GM12878 (cell line): ENCODE measurements around the gene PPL. TPM values are rescaled to one million over a fixed set of nuclear protein-coding genes. Genes with fewer than 3 reads are reported as not detected.

Experiments
- ATAC-seq: fragments of 200-7000 bp; cut with Tn5 transposase; 3 replicates; pipeline ENCODE4 v1.9.1; 2020; ENCODE audit warnings: mild to moderate bottlenecking, moderate library complexity
- BruUV-seq: library from RNA; stranded (reverse); fragments of 400-500 nt; replicated peaks from 2 replicates; lab custom pipeline; 2021; lab: Mats Ljungman, UMichigan
- CTCF ChIA-PET: fragments of 300-600 bp; sonication (Branson Sonifier 250); formaldehyde crosslinking; extraction: SDS; loops from one replicate; lab custom pipeline; 2021; ENCODE audit warnings: inconsistent platforms; lab: Yijun Ruan, JAX
- POLR2A ChIA-PET: fragments of 350-600 bp; formaldehyde crosslinking; extraction: SDS; loops from one replicate; lab custom pipeline; 2021; ENCODE audit warnings: inconsistent platforms; lab: Charles Lee
- RAD21 ChIA-PET: fragments of 300-600 bp; sonication (Branson Sonifier 250); formaldehyde crosslinking; loops from one replicate; lab custom pipeline; 2023; ENCODE audit warnings: antibody characterized with exemption; ENCODE audit not compliant: unreplicated experiment; lab: Charles Lee
- SMC1A ChIA-PET: fragments of 300-600 bp; sonication (Branson Sonifier 250); formaldehyde crosslinking; loops from one replicate; lab custom pipeline; 2023; ENCODE audit not compliant: unreplicated experiment, uncharacterized antibody; lab: Charles Lee
- DNase-seq: peaks from one replicate; pipeline ENCODE4 v3.0.0-alpha.2; 2011; ENCODE audit warnings: low read depth, low spot score
- FAIRE-seq: peaks from 3 replicates; lab custom pipeline; 2011; peaks lifted over from hg19 to GRCh38; lab: Jason Lieb, UNC
- H2AFZ ChIP-seq: 2 replicates; pipeline ENCODE4 v1.6.0; 2011; ENCODE audit warnings: low read depth, low read length, control low read depth; ENCODE audit not compliant: control insufficient read depth
- H3K27ac ChIP-seq: 2 replicates; pipeline ENCODE4 v1.5.1; 2011; ENCODE audit warnings: control low read depth; ENCODE audit not compliant: control insufficient read depth, insufficient read depth
- H3K27me3 ChIP-seq, 2 experiments: replicated peaks in 1 of 2; 2 replicates each; pipeline versions ENCODE4 v1.6.0 to v1.6.1; 2011; ENCODE audit warnings: low read length in 1 of 2; ENCODE audit not compliant: control insufficient read depth in 2 of 2, insufficient read depth in 2 of 2
- H3K36me3 ChIP-seq, 2 experiments: 2 replicates each; pipeline ENCODE4 v1.5.1; 2011; ENCODE audit warnings: low read length in 1 of 2; ENCODE audit not compliant: control insufficient read depth in 2 of 2, insufficient read depth in 2 of 2
- H3K4me1 ChIP-seq: 2 replicates; pipeline ENCODE4 v1.6.1; 2011; ENCODE audit warnings: mild to moderate bottlenecking, low read length, moderate library complexity, mixed read lengths; ENCODE audit not compliant: control insufficient read depth, insufficient read depth
- H3K4me2 ChIP-seq: 2 replicates; pipeline ENCODE4 v1.6.0; 2011; ENCODE audit warnings: control low read depth; ENCODE audit not compliant: control insufficient read depth, insufficient read depth
- H3K4me3 ChIP-seq: fragments of 200-600 bp; sonication (generic); 2 replicates; pipeline ENCODE4 v1.5.1; 2016
- H3K79me2 ChIP-seq: 2 replicates; pipeline ENCODE4 v1.6.0; 2011; ENCODE audit warnings: low read length; ENCODE audit not compliant: control insufficient read depth, insufficient read depth
- H3K9ac ChIP-seq: 2 replicates; pipeline ENCODE4 v1.8.0; 2011; ENCODE audit warnings: low read length, control low read depth, mixed read lengths; ENCODE audit not compliant: control insufficient read depth, insufficient read depth
- H3K9me3 ChIP-seq: replicated peaks from 3 replicates; pipeline ENCODE4 v1.5.1; 2011; ENCODE audit warnings: mild to moderate bottlenecking, low read length; ENCODE audit not compliant: control insufficient read depth, insufficient read depth
- H4K20me1 ChIP-seq: 2 replicates; pipeline ENCODE4 v1.6.0; 2011; ENCODE audit not compliant: control insufficient read depth, insufficient read depth
- ASH2L ChIP-seq: fragments of 300-600, 200-600 bp; sonication (generic); IDR thresholded peaks from 2 replicates; pipeline ENCODE4 v1.6.1; 2017; ENCODE audit warnings: low read depth, mild to moderate bottlenecking, borderline replicate concordance
- ATF7 ChIP-seq: fragments of 450-650 bp; IDR thresholded peaks from 2 replicates; pipeline ENCODE4 v1.6.1; 2016; ENCODE audit warnings: low read depth, mild to moderate bottlenecking
- EED ChIP-seq: sonication (generic); IDR thresholded peaks from 2 replicates; pipeline ENCODE4 v1.6.1; 2016; ENCODE audit warnings: antibody characterized with exemption, low read depth
- ETV6 ChIP-seq, 2 experiments: fragments of 450-650 bp in 1 of 2; IDR thresholded peaks in 1 of 2; conservative IDR thresholded peaks in 1 of 2; 2 replicates each; pipeline ENCODE4 v1.6.1; 2014; ENCODE audit warnings: antibody characterized with exemption in 1 of 2, borderline replicate concordance in 1 of 2, low read depth in 1 of 2, mild to moderate bottlenecking in 1 of 2, moderate library complexity in 1 of 2
- HDAC6 ChIP-seq: fragments of 200-600 bp; sonication (generic); IDR thresholded peaks from one replicate; pipeline ENCODE4 v1.8.0; 2017; ENCODE audit warnings: antibody characterized with exemption; ENCODE audit not compliant: unreplicated experiment
- MYC ChIP-seq: IDR thresholded peaks from 2 replicates; pipeline ENCODE4 v1.6.1; 2011; ENCODE audit warnings: mild to moderate bottlenecking, low read length, moderate library complexity, inconsistent platforms; ENCODE audit not compliant: insufficient read depth, insufficient replicate concordance, insufficient read length, severe bottlenecking
- PAX8 ChIP-seq: fragments of 450-650 bp; IDR thresholded peaks from 2 replicates; pipeline ENCODE4 v1.6.1; 2017; ENCODE audit warnings: mild to moderate bottlenecking, moderate library complexity
- TARDBP ChIP-seq: IDR thresholded peaks from 2 replicates; pipeline ENCODE4 v1.6.1; 2016; ENCODE audit warnings: borderline replicate concordance
- ZBED1 ChIP-seq: IDR thresholded peaks from 2 replicates; pipeline ENCODE4 v1.6.1; 2016; ENCODE audit warnings: borderline replicate concordance
- ZBTB4 ChIP-seq: fragments of 450-650 bp; formaldehyde crosslinking; IDR thresholded peaks from 2 replicates; pipeline ENCODE4 v1.4.0; 2022; ENCODE audit warnings: mild to moderate bottlenecking, moderate library complexity
- ZZZ3 ChIP-seq: IDR thresholded peaks from 2 replicates; pipeline ENCODE4 v1.6.1; 2011; ENCODE audit warnings: low read depth; ENCODE audit not compliant: control insufficient read depth, insufficient read length
- WGBS: methylation state at CpG from one replicate; pipeline ENCODE4 v1.1.6; 2016; ENCODE audit warnings: low lambda C conversion rate; ENCODE audit not compliant: insufficient replicate concordance, insufficient coverage; ENCODE audit errors: missing lambda C conversion rate; 5-methylcytosine and 5-hydroxymethylcytosine counted together
- in situ Hi-C: fragments of 300-500 bp; cut with MboI; formaldehyde crosslinking; loops from 9 replicates; pipeline ENCODE4 v1.14.3; 2018; ENCODE audit warnings: mixed read lengths
- intact Hi-C: fragments of 100-400 bp; cut with micrococcal nuclease; formaldehyde crosslinking; loops from one replicate; pipeline ENCODE4 v1.14.2; 2022; ENCODE audit not compliant: unreplicated experiment
- polyA plus RNA-seq, 11 experiments: library from polyadenylated mRNA; depleted of rRNA in 4 of 11; unstranded in 6 of 11; stranded (reverse) in 5 of 11; fragments of >200 nt; fragmentation: Nextera tagmentation in 4 of 11; fragmentation: Illumina TruSeq in 1 of 11; extraction: Ambion mirVana in 4 of 11; extraction: Trizol in 1 of 11; gene quantifications; 1 replicate in 1 of 11; 2 replicates in 10 of 11; pipeline versions ENCODE4 v1.2.1 to v1.2.3, GENCODE V29; 2011 to 2016; ENCODE audit warnings: inconsistent platforms in 2 of 11, missing spikeins in 2 of 11, low read depth in 1 of 11
- total RNA-seq, 4 experiments: library from RNA; depleted of rRNA in 3 of 4; stranded (reverse); fragments of >200 nt in 3 of 4; fragmentation: Illumina TruSeq in 1 of 4; extraction: Trizol in 1 of 4; gene quantifications; 2 replicates each; pipeline versions ENCODE4 v1.2.1 to v1.2.3, GENCODE V29; 2013 to 2021

The PPL gene
- total and polyA plus RNA-seq, 10 of the 15 experiments (the other 5 are each of a cell fraction or from before 2014, with no cell fraction given), result 0.03 to 0.47 (median 0.05) TPM; not detected in 2

- no peak for FAIRE-seq
Observed at GRCh38 chr16:4882633-4883285, 54.2 kb downstream of the PPL start.

GRCh38 chr16:4882000-4882632, 54.8 kb downstream of the PPL start:
- Histone ChIP-seq H3K9ac (no peak overlapping the region), H3K4me1 (no peaks in the 10 kb centered on the region), H3K27me3 (no peaks in the 10 kb centered on the region), H3K36me3 (peaks cover 14 to 24% of the 10 kb centered on the region in 2 experiments), H3K9me3 (no peaks in the 10 kb centered on the region), H3K79me2 (no peaks in the 10 kb centered on the region), H3K4me3 (no peak overlapping the region), H2AFZ (no peak overlapping the region), H4K20me1 (no peaks in the 10 kb centered on the region), H3K27ac (no peak overlapping the region), H3K4me2 (no peak overlapping the region)
- SMC1A ChIA-PET, result no interaction called here
- 76% methylated on average over 14 of the region's 14 CpGs for WGBS
- POLR2A ChIA-PET, result no interaction called here
- RAD21 ChIA-PET, result no interaction called here
- FAIRE-seq (no peak), DNase-seq (no peak), ATAC-seq (no peak)
- intact Hi-C loops, result no loop called here
- in situ Hi-C loops, result no loop called here
- CTCF ChIA-PET, result no interaction called here
- no TSS peak for BruUV-seq
- no peak for TF ChIP-seq ATF7
- no peak for TF ChIP-seq ETV6 (conservative IDR thresholded peaks at IDR 0.05 in 1 of 2, IDR thresholded peaks at IDR 0.05 in 1 of 2; ENCODE audit: borderline replicate concordance in 1 of 2, low read depth in 1 of 2)
- TF ChIP-seq EED, result no peak
- TF ChIP-seq ZBTB4 (CRISPR knock-in tag), result no peak
- no peak for TF ChIP-seq ZBED1
- no peak for TF ChIP-seq PAX8
- TF ChIP-seq TARDBP, result no peak
- TF ChIP-seq MYC, result no peak

More at GRCh38 chr16:4882633-4883285, 54.2 kb downstream of the PPL start:
- peaks cover 11 to 21% of the 10 kb centered on the region in 2 experiments for H3K36me3 ChIP-seq
- no peaks in the 10 kb centered on the region for H3K9me3 ChIP-seq
- ChIA-PET RAD21 (no interaction called here), CTCF (no interaction called here), POLR2A (no interaction called here), SMC1A (no interaction called here)
- no peak overlapping the region for H3K4me2 ChIP-seq
- H3K4me1 ChIP-seq, result no peaks in the 10 kb centered on the region
- H3K79me2 ChIP-seq, result no peaks in the 10 kb centered on the region
- intact Hi-C loops (no loop called here), in situ Hi-C loops (no loop called here)
- H2AFZ ChIP-seq, result no peak overlapping the region
- H3K27ac ChIP-seq, result no peak overlapping the region
- no peak for DNase-seq
- no TSS peak for BruUV-seq
- 91% methylated on average over 11 of the region's 11 CpGs for WGBS
- no peaks in the 10 kb centered on the region for H3K27me3 ChIP-seq
- H4K20me1 ChIP-seq, result no peaks in the 10 kb centered on the region
- TF ChIP-seq ZZZ3 (no peak), ASH2L (no peak), HDAC6 (no peak)
- no peak overlapping the region for H3K4me3 ChIP-seq
- H3K9ac ChIP-seq, result no peak overlapping the region
- ATAC-seq, result no peak
